ENCODE measurements around the gene GTF3C2. TPM values are rescaled to one million over a fixed set of nuclear protein-coding genes. Genes with fewer than 3 reads are reported as not detected.
"Not testable (repeated sequence)": the region's sequence is repeated elsewhere in the genome, so short reads cannot be mapped to it uniquely, and the experiment has no call there.

The GTF3C2 gene
- total and polyA plus RNA-seq, 2 of the 13 experiments (the other 11 are each of a cell fraction or from before 2014, with no cell fraction given): 77.5 to 130 TPM

- BruUV-seq (replicated peaks); ATAC-seq; H3K27me3 ChIP-seq (ENCODE audit: control insufficient read depth in 1 of 2, insufficient read depth in 2 of 2, low read length in 2 of 2); H4K20me1 ChIP-seq (ENCODE audit: insufficient read depth, low read length); H3K36me3 ChIP-seq (replicated peaks in 1 of 2; ENCODE audit: control insufficient read depth in 1 of 2, insufficient read depth in 2 of 2, low read length in 2 of 2); in situ Hi-C loops (cut with HindIII; ENCODE audit: extremely low pct_ligation_motif_present, low pct_unique_long_range_greater_than_20kb); FAIRE-seq; CTCF ChIA-PET (ENCODE audit: low intra/inter-chr PET ratio, low total read pairs); intact Hi-C loops (cut with micrococcal nuclease; ENCODE audit: unreplicated experiment); DNase-seq (ENCODE audit: low spot score); H2AFZ ChIP-seq (ENCODE audit: low read length); H3K9me3 ChIP-seq (ENCODE audit: low read length); TF ChIP-seq SP1 (IDR thresholded peaks at IDR 0.05): not testable (repeated sequence)
- Histone ChIP-seq H3K79me2 (ENCODE audit: insufficient read depth, low read length) (peaks cover 87% of the 10 kb centered on the region), H3K4me3 (replicated peaks in 1 of 3; ENCODE audit: insufficient read depth in 1 of 3, low read depth in 2 of 3, low read length in 3 of 3) (peak overlapping the region in 1 of 3 experiments; percentile 91; a peak in 2 of 6 replicates), H3K27ac (ENCODE audit: extremely low read length, insufficient read depth, low read length) (peak overlapping the region; percentile 96), H3K4me2 (ENCODE audit: low read depth, low read length) (peak overlapping the region; percentile 90), H3K9ac (ENCODE audit: insufficient read depth, low read depth, low read length) (peak overlapping the region; percentile 99), H3K4me1 (ENCODE audit: insufficient read depth, low read length) (peaks cover 51% of the 10 kb centered on the region)
- POLR2A ChIA-PET: interaction anchor here (0.6 to 4.1 kb wide), 23 partner anchors 10 to 1040 kb away, joined by 3 to 73 read pairs (median 4); partner anchors contain the start of genes ATRAID, CCDC121, EIF2B4 and FNDC4
- WGBS (ENCODE audit: low lambda C conversion rate): 51% methylated on average over 5 of the region's 5 CpGs
- TF ChIP-seq, protein P1, sequence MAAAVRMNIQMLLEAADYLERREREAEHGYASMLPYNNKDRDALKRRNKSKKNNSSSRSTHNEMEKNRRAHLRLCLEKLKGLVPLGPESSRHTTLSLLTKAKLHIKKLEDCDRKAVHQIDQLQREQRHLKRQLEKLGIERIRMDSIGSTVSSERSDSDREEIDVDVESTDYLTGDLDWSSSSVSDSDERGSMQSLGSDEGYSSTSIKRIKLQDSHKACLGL (CRISPR knock-in tag; IDR thresholded peaks at IDR 0.05): 0 out of 2 replicates have a peak, but pooled peaks have one; percentile 14
- peak; percentile 58; the same call in 1 of the 2 replicates for TF ChIP-seq KDM5B (CRISPR knock-in tag; IDR thresholded peaks at IDR 0.05; ENCODE audit: borderline replicate concordance)
- TF ChIP-seq SPEN (CRISPR knock-in tag; IDR thresholded peaks at IDR 0.05; ENCODE audit: low read depth): 0 out of 2 replicates have a peak, but pooled peaks have one; percentile 24
- 0 out of 2 replicates have a peak, but pooled peaks have one; percentile 10 for TF ChIP-seq RCOR2 (CRISPR knock-in tag; IDR thresholded peaks at IDR 0.05)
- TF ChIP-seq FOXC1 (CRISPR knock-in tag; IDR thresholded peaks at IDR 0.05; ENCODE audit: borderline replicate concordance): 0 out of 2 replicates have a peak, but pooled peaks have one; percentile 27
- peak; percentile 9; the same call in 1 of the 2 replicates for TF ChIP-seq KDM2A (CRISPR knock-in tag; IDR thresholded peaks at IDR 0.05; ENCODE audit: borderline replicate concordance, low read depth)
- peak; percentile 45; the same call in 1 of the 2 replicates for TF ChIP-seq ZNF414 (CRISPR knock-in tag; IDR thresholded peaks at IDR 0.05)
- TF ChIP-seq ZNF430 (CRISPR knock-in tag; IDR thresholded peaks at IDR 0.05): peak; percentile 25; the same call in 1 of the 2 replicates
- TF ChIP-seq SP1 (CRISPR knock-in tag; IDR thresholded peaks at IDR 0.05): 0 out of 2 replicates have a peak, but pooled peaks have one; percentile 5
- TF ChIP-seq ZBTB38 (CRISPR knock-in tag; IDR thresholded peaks at IDR 0.05): peak; percentile 60
- TF ChIP-seq ZNF350 (CRISPR knock-in tag; IDR thresholded peaks at IDR 0.05; ENCODE audit: borderline replicate concordance, low read depth): 0 out of 2 replicates have a peak, but pooled peaks have one; percentile 30
- TF ChIP-seq GATAD1 (CRISPR knock-in tag; IDR thresholded peaks at IDR 0.05): 0 out of 2 replicates have a peak, but pooled peaks have one; percentile 20
- TF ChIP-seq AKAP8 (CRISPR knock-in tag; IDR thresholded peaks at IDR 0.05): 0 out of 2 replicates have a peak, but pooled peaks have one; percentile 39
- TF ChIP-seq, protein P2, sequence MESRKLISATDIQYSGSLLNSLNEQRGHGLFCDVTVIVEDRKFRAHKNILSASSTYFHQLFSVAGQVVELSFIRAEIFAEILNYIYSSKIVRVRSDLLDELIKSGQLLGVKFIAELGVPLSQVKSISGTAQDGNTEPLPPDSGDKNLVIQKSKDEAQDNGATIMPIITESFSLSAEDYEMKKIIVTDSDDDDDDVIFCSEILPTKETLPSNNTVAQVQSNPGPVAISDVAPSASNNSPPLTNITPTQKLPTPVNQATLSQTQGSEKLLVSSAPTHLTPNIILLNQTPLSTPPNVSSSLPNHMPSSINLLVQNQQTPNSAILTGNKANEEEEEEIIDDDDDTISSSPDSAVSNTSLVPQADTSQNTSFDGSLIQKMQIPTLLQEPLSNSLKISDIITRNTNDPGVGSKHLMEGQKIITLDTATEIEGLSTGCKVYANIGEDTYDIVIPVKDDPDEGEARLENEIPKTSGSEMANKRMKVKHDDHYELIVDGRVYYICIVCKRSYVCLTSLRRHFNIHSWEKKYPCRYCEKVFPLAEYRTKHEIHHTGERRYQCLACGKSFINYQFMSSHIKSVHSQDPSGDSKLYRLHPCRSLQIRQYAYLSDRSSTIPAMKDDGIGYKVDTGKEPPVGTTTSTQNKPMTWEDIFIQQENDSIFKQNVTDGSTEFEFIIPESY (CRISPR knock-in tag; IDR thresholded peaks at IDR 0.05): peak; percentile 51; the same call in 1 of the 2 replicates
- TF ChIP-seq ZNF292 (CRISPR knock-in tag; IDR thresholded peaks at IDR 0.05; ENCODE audit: borderline replicate concordance, low read depth): peak; percentile 55; the same call in 1 of the 2 replicates
- peak; percentile 47; the same call in 1 of the 2 replicates for TF ChIP-seq MYC (CRISPR knock-in tag; IDR thresholded peaks at IDR 0.05; ENCODE audit: borderline replicate concordance)
- TF ChIP-seq HOXA3 (CRISPR knock-in tag; IDR thresholded peaks at IDR 0.05): peak; percentile 31; the same call in 1 of the 2 replicates
- peak; percentile 13; the same call in 1 of the 2 replicates for TF ChIP-seq ZMYM2 (CRISPR knock-in tag; IDR thresholded peaks at IDR 0.05)
- 0 out of 2 replicates have a peak, but pooled peaks have one; percentile 66 for TF ChIP-seq ZNF83 (CRISPR knock-in tag; IDR thresholded peaks at IDR 0.05; ENCODE audit: borderline replicate concordance)
- TF ChIP-seq NFKB2 (CRISPR knock-in tag; IDR thresholded peaks at IDR 0.05; ENCODE audit: borderline replicate concordance): peak; percentile 60; the same call in 1 of the 2 replicates
- TF ChIP-seq ZNF567 (CRISPR knock-in tag; IDR thresholded peaks at IDR 0.05; ENCODE audit: borderline replicate concordance): 0 out of 2 replicates have a peak, but pooled peaks have one; percentile 31
- 0 out of 2 replicates have a peak, but pooled peaks have one; percentile 4 for TF ChIP-seq SOX5 (CRISPR knock-in tag; IDR thresholded peaks at IDR 0.05; ENCODE audit: borderline replicate concordance)
Observed at GRCh38 chr2:27353386-27353761, 3.2 kb downstream of the GTF3C2 start.
